OCI-LY1 (cell line): ENCODE measurements around the gene GPR137B.

Experiments used
- EZH2 ChIP-seq: fragments of 200-600 bp; sonication (generic), shearing (Covaris generic); IDR thresholded peaks from 2 replicates; pipeline ENCODE4 v1.8.0; 2017; ENCODE audit warnings: borderline replicate concordance, mixed run types, mild to moderate bottlenecking, antibody characterized with exemption, low read length, moderate library complexity, mixed read lengths
- TF ChIP-seq, protein P1 (sequence below): fragments of 200-600 bp; sonication (generic), shearing (Covaris generic); IDR thresholded peaks from 2 replicates; pipeline ENCODE4 v1.5.1; 2017; ENCODE audit warnings: mild to moderate bottlenecking, antibody characterized with exemption, low read length, moderate library complexity, mixed read lengths

DNA sequence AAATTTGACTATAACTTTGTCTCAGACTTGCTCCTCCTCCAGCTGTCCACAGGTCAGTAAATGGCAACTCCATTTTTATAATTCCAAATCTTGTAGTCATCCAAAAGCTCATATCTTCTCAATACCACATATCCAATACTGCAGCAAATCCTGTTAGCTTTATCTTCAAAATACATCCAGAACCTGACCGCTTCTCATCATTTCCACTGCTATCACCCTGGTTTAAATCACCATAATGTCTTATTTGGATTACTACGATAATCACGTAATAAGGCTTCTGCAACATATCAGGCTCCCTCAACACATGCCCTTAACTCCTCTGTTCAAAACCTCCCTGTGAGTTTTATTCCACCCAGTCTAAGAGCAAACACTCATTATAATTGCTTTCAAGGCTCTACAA is 104.9 kb downstream of the GPR137B start:
- TF ChIP-seq, protein P1, sequence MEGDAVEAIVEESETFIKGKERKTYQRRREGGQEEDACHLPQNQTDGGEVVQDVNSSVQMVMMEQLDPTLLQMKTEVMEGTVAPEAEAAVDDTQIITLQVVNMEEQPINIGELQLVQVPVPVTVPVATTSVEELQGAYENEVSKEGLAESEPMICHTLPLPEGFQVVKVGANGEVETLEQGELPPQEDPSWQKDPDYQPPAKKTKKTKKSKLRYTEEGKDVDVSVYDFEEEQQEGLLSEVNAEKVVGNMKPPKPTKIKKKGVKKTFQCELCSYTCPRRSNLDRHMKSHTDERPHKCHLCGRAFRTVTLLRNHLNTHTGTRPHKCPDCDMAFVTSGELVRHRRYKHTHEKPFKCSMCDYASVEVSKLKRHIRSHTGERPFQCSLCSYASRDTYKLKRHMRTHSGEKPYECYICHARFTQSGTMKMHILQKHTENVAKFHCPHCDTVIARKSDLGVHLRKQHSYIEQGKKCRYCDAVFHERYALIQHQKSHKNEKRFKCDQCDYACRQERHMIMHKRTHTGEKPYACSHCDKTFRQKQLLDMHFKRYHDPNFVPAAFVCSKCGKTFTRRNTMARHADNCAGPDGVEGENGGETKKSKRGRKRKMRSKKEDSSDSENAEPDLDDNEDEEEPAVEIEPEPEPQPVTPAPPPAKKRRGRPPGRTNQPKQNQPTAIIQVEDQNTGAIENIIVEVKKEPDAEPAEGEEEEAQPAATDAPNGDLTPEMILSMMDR, result no peak
- no peak for TF ChIP-seq EZH2
